HepG2 (cell line): ENCODE results near the gene LRRC45. TPM values are rescaled to one million over a fixed set of nuclear protein-coding genes. Genes with fewer than 3 reads are reported as not detected.
A peak's percentile ranks its signal among the peaks of the same experiment; 100 is the strongest.

Source experiments
- AGO1 ChIP-seq: fragments of 200-400 bp; formaldehyde crosslinking; IDR thresholded peaks from 2 replicates; pipeline ENCODE4 v1.6.1; 2017; ENCODE audit warnings: mild to moderate bottlenecking, low read depth, low read length, moderate library complexity; ENCODE audit not compliant: poor library complexity, severe bottlenecking
- ATF7 ChIP-seq, 2 experiments: fragments of 450-650 bp in 1 of 2; sonication (generic) in 1 of 2; formaldehyde crosslinking in 1 of 2; IDR thresholded peaks; 2 replicates each; pipeline versions ENCODE4 v1.4.0 to v1.6.1; 2016 to 2020; ENCODE audit warnings: antibody characterized with exemption in 1 of 2, mild to moderate bottlenecking in 1 of 2, missing genetic modification reagents in 1 of 2
- CC2D1A ChIP-seq: sonication (generic); formaldehyde crosslinking; IDR thresholded peaks from 2 replicates; pipeline ENCODE4 v1.8.1; 2023; ENCODE audit warnings: mild to moderate bottlenecking, missing genetic modification reagents
- CCDC6 ChIP-seq: sonication (generic); formaldehyde crosslinking; IDR thresholded peaks from 2 replicates; pipeline ENCODE4 v1.8.1; 2022; ENCODE audit warnings: mild to moderate bottlenecking, missing genetic modification reagents, moderate library complexity
- DNMT3B ChIP-seq: conservative IDR thresholded peaks from 2 replicates; pipeline ENCODE4 v1.6.1; 2016; ENCODE audit warnings: missing biosample characterization, control low read depth
- FOXM1 ChIP-seq: sonication (generic); formaldehyde crosslinking; IDR thresholded peaks from 2 replicates; pipeline ENCODE4 v1.5.0; 2020; ENCODE audit warnings: missing genetic modification reagents
- GLI4 ChIP-seq: sonication (generic); formaldehyde crosslinking; IDR thresholded peaks from 2 replicates; pipeline ENCODE4 v1.5.1; 2020; ENCODE audit warnings: missing genetic modification reagents, mild to moderate bottlenecking, moderate library complexity, borderline replicate concordance
- KLF15 ChIP-seq: sonication (generic); formaldehyde crosslinking; IDR thresholded peaks from 2 replicates; pipeline ENCODE4 v1.8.1; 2023; ENCODE audit warnings: borderline replicate concordance, mild to moderate bottlenecking, inconsistent platforms, missing genetic modification reagents, mixed read lengths
- MEF2D ChIP-seq: sonication (generic); formaldehyde crosslinking; IDR thresholded peaks from 2 replicates; pipeline ENCODE4 v1.5.1; 2020; ENCODE audit warnings: mild to moderate bottlenecking, missing genetic modification reagents
- MYNN ChIP-seq: sonication (generic); formaldehyde crosslinking; IDR thresholded peaks from 2 replicates; pipeline ENCODE4 v1.4.0; 2020; ENCODE audit warnings: mild to moderate bottlenecking, low read depth, missing genetic modification reagents
- PPARG ChIP-seq: conservative IDR thresholded peaks from 2 replicates; pipeline ENCODE4 v1.6.1; 2016; ENCODE audit warnings: missing biosample characterization, missing genetic modification reagents
- SOX5 ChIP-seq: IDR thresholded peaks from 2 replicates; pipeline ENCODE4 v1.6.1; 2016; ENCODE audit warnings: borderline replicate concordance
- ZNF17 ChIP-seq: sonication (generic); formaldehyde crosslinking; IDR thresholded peaks from 2 replicates; pipeline ENCODE4 v1.5.0; 2020; ENCODE audit warnings: mild to moderate bottlenecking, missing genetic modification reagents
- ZNF180 ChIP-seq: sonication (generic); formaldehyde crosslinking; IDR thresholded peaks from 2 replicates; pipeline ENCODE4 v1.4.0; 2020; ENCODE audit warnings: low read depth, missing genetic modification reagents, borderline replicate concordance
- ZNF570 ChIP-seq: sonication (generic); formaldehyde crosslinking; IDR thresholded peaks from 2 replicates; pipeline ENCODE4 v1.4.0; 2020; ENCODE audit warnings: mild to moderate bottlenecking, missing genetic modification reagents, borderline replicate concordance
- ZNF589 ChIP-seq: sonication (generic); formaldehyde crosslinking; conservative IDR thresholded peaks from 2 replicates; pipeline ENCODE4 v1.8.0; 2022; ENCODE audit warnings: mild to moderate bottlenecking, moderate library complexity, missing genetic modification reagents
- ZNF761 ChIP-seq: sonication (generic); formaldehyde crosslinking; conservative IDR thresholded peaks from 2 replicates; pipeline ENCODE4 v1.4.0; 2020; ENCODE audit warnings: mild to moderate bottlenecking, missing genetic modification reagents
- ZNF841 ChIP-seq: sonication (generic); formaldehyde crosslinking; IDR thresholded peaks from 2 replicates; pipeline ENCODE4 v1.8.1; 2023; ENCODE audit warnings: missing genetic modification reagents, borderline replicate concordance
- ZSCAN30 ChIP-seq: sonication (generic); formaldehyde crosslinking; IDR thresholded peaks from 2 replicates; pipeline ENCODE4 v1.5.0; 2020; ENCODE audit warnings: mild to moderate bottlenecking, missing genetic modification reagents
- polyA plus RNA-seq, 8 experiments: library from polyadenylated mRNA; depleted of rRNA in 3 of 8; stranded (reverse) in 7 of 8; unstranded in 1 of 8; fragments of >200 nt; fragmentation: Illumina TruSeq in 4 of 8; extraction: Trizol in 4 of 8; gene quantifications; 2 replicates each; pipeline versions ENCODE4 v1.2.1 to v1.2.3, GENCODE V29; 2011 to 2016; ENCODE audit warnings: low read depth in 4 of 8, missing spikeins in 1 of 8, mixed read lengths in 1 of 8; ENCODE audit not compliant: insufficient read depth in 1 of 8
- total RNA-seq, 5 experiments: library from RNA; depleted of rRNA; stranded (reverse); fragments of >200 nt; fragmentation: Illumina TruSeq; extraction: Trizol; gene quantifications; 2 replicates each; pipeline ENCODE4 v1.2.3, GENCODE V29; 2016; ENCODE audit warnings: low read depth in 1 of 5
- TF ChIP-seq, protein P1 (sequence below): sonication (generic); formaldehyde crosslinking; IDR thresholded peaks from 2 replicates; pipeline ENCODE4 v1.4.0; 2020; ENCODE audit warnings: low read depth, mild to moderate bottlenecking, missing genetic modification reagents
- TF ChIP-seq, protein P2 (sequence below): sonication (generic); formaldehyde crosslinking; IDR thresholded peaks from 2 replicates; pipeline ENCODE4 v1.5.0; 2020; ENCODE audit warnings: missing genetic modification reagents
- TF ChIP-seq, protein P3 (sequence below): sonication (generic); formaldehyde crosslinking; IDR thresholded peaks from 2 replicates; pipeline ENCODE4 v1.8.0; 2022; ENCODE audit warnings: mild to moderate bottlenecking, missing genetic modification reagents, moderate library complexity
- TF ChIP-seq, protein P4 (sequence below): sonication (generic); formaldehyde crosslinking; IDR thresholded peaks from 2 replicates; pipeline ENCODE4 v1.8.1; 2023; ENCODE audit warnings: mild to moderate bottlenecking, missing genetic modification reagents, borderline replicate concordance

Gene LRRC45
- total and polyA plus RNA-seq, 2 of the 13 experiments (the other 11 are each of a cell fraction or from before 2014, with no cell fraction given): 11.6 to 48.1 TPM

DNA sequence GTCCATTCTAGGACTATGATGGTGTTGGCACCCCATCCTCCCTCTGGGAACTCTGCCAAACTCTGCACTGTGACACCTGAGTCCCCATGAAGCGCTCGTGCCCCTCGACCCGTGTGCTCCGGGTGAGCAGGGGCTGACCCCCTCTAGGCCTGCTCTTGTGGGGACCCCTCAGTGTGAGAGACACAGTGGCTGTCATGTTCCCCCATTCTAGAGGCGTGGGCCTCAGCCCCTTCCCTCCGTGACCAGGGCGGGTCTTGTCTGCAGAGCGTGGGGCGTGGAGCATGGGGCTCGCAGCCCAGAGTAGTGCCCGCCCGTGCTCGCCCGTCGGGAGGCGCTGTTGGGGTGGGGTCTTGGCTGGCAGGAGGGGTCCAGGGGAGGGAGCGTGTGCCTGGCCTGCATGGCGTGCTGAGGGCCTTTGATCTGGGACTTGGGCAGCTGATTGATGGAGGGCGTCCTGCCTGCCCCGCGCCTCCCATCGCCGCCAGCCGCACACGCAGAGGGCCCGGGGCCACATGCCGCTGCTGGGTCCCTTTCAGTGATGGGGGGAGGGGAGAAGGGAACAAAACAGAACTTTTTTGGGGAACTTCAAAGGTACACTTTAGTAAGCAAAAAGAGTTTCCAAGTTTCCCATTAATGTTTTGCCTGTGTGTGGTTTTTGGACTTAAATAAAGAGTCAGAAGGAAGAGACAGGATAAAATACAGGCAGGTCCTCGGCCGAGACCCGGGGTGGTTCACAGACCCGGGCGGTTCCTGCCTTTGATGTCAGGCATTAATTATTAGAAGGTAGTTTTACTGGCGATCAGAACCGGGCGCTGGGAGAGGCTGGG lies 22.9 kb upstream of the LRRC45 start (continued):
- TF ChIP-seq, protein P1, sequence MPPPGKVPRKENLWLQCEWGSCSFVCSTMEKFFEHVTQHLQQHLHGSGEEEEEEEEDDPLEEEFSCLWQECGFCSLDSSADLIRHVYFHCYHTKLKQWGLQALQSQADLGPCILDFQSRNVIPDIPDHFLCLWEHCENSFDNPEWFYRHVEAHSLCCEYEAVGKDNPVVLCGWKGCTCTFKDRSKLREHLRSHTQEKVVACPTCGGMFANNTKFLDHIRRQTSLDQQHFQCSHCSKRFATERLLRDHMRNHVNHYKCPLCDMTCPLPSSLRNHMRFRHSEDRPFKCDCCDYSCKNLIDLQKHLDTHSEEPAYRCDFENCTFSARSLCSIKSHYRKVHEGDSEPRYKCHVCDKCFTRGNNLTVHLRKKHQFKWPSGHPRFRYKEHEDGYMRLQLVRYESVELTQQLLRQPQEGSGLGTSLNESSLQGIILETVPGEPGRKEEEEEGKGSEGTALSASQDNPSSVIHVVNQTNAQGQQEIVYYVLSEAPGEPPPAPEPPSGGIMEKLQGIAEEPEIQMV (CRISPR knock-in tag): no peak
- peak; percentile 43 for TF ChIP-seq AGO1
- TF ChIP-seq MYNN: 0 out of 2 replicates have a peak, but pooled peaks have one; percentile 40
- TF ChIP-seq ZNF589 (CRISPR knock-in tag): peak; percentile 21; the same call in 1 of the 2 replicates
- TF ChIP-seq ZSCAN30 (CRISPR knock-in tag): no peak; the same call in 1 of the 2 replicates
- TF ChIP-seq DNMT3B (CRISPR knock-in tag): peak; percentile 56; the same call in 1 of the 2 replicates
- no peak for TF ChIP-seq SOX5 (CRISPR knock-in tag)
- no peak for TF ChIP-seq GLI4 (CRISPR knock-in tag)
- TF ChIP-seq KLF15 (CRISPR knock-in tag): no peak
- no peak for TF ChIP-seq ZNF180 (CRISPR knock-in tag)
- TF ChIP-seq, protein P2, sequence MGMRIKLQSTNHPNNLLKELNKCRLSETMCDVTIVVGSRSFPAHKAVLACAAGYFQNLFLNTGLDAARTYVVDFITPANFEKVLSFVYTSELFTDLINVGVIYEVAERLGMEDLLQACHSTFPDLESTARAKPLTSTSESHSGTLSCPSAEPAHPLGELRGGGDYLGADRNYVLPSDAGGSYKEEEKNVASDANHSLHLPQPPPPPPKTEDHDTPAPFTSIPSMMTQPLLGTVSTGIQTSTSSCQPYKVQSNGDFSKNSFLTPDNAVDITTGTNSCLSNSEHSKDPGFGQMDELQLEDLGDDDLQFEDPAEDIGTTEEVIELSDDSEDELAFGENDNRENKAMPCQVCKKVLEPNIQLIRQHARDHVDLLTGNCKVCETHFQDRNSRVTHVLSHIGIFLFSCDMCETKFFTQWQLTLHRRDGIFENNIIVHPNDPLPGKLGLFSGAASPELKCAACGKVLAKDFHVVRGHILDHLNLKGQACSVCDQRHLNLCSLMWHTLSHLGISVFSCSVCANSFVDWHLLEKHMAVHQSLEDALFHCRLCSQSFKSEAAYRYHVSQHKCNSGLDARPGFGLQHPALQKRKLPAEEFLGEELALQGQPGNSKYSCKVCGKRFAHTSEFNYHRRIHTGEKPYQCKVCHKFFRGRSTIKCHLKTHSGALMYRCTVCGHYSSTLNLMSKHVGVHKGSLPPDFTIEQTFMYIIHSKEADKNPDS (CRISPR knock-in tag): peak; percentile 28; the same call in 1 of the 2 replicates
- peak; percentile 65 for TF ChIP-seq CCDC6 (CRISPR knock-in tag)
- TF ChIP-seq, protein P3, sequence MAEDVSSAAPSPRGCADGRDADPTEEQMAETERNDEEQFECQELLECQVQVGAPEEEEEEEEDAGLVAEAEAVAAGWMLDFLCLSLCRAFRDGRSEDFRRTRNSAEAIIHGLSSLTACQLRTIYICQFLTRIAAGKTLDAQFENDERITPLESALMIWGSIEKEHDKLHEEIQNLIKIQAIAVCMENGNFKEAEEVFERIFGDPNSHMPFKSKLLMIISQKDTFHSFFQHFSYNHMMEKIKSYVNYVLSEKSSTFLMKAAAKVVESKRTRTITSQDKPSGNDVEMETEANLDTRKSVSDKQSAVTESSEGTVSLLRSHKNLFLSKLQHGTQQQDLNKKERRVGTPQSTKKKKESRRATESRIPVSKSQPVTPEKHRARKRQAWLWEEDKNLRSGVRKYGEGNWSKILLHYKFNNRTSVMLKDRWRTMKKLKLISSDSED: no peak
- no peak for TF ChIP-seq ZNF761 (CRISPR knock-in tag)
- no peak for TF ChIP-seq ATF7 (IDR thresholded peaks at IDR 0.05)
- no peak for TF ChIP-seq ATF7 (CRISPR knock-in tag; IDR thresholded peaks at IDR 0.05)
- TF ChIP-seq FOXM1 (CRISPR knock-in tag): no peak
- TF ChIP-seq, protein P4, sequence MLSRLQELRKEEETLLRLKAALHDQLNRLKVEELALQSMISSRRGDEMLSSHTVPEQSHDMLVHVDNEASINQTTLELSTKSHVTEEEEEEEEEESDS (CRISPR knock-in tag): no peak; the same call in 1 of the 2 replicates
- 0 out of 2 replicates have a peak, but pooled peaks have one; percentile 6 for TF ChIP-seq MEF2D
- TF ChIP-seq ZNF17 (CRISPR knock-in tag): no peak
- peak; percentile 12; the same call in 1 of the 2 replicates for TF ChIP-seq ZNF841 (CRISPR knock-in tag)
- no peak for TF ChIP-seq ZNF570
- TF ChIP-seq PPARG (CRISPR knock-in tag): no peak
- no peak for TF ChIP-seq CC2D1A (CRISPR knock-in tag)
